ENCODE results near the gene STK38L. TPM values are rescaled to one million over a fixed set of nuclear protein-coding genes. Genes with fewer than 3 reads are reported as not detected.

Gene STK38L
- total RNA-seq (10 to 100 TPM; 46.0 to 49.9 TPM), polyA plus RNA-seq (ENCODE audit: insufficient read length in 2 of 2) (10 to 100 TPM; 22.2 to 35.1 TPM)
- long read RNA-seq, donor 1, full-length matches to known transcripts = 5 of 5 reads
- long read RNA-seq, donor 1, partial matches to known transcripts = 0 of 5 reads
- long read RNA-seq, donor 1, other reads (novel, unspliced or antisense) = 0 of 5 reads
- long read RNA-seq, donor 2, full-length matches to known transcripts = 3 of 3 reads
- long read RNA-seq, donor 2, partial matches to known transcripts = 0 of 3 reads
- long read RNA-seq, donor 2, other reads (novel, unspliced or antisense) = 0 of 3 reads
- long read RNA-seq, donor 3, full-length matches to known transcripts = 3 of 3 reads
- long read RNA-seq, donor 3, partial matches to known transcripts = 0 of 3 reads
- long read RNA-seq, donor 3, other reads (novel, unspliced or antisense) = 0 of 3 reads
- long read RNA-seq, donor 4, full-length matches to known transcripts = 4 of 17 reads
- long read RNA-seq, donor 4, partial matches to known transcripts = 13 of 17 reads
- long read RNA-seq, donor 4, other reads (novel, unspliced or antisense) = 0 of 17 reads

DNA sequence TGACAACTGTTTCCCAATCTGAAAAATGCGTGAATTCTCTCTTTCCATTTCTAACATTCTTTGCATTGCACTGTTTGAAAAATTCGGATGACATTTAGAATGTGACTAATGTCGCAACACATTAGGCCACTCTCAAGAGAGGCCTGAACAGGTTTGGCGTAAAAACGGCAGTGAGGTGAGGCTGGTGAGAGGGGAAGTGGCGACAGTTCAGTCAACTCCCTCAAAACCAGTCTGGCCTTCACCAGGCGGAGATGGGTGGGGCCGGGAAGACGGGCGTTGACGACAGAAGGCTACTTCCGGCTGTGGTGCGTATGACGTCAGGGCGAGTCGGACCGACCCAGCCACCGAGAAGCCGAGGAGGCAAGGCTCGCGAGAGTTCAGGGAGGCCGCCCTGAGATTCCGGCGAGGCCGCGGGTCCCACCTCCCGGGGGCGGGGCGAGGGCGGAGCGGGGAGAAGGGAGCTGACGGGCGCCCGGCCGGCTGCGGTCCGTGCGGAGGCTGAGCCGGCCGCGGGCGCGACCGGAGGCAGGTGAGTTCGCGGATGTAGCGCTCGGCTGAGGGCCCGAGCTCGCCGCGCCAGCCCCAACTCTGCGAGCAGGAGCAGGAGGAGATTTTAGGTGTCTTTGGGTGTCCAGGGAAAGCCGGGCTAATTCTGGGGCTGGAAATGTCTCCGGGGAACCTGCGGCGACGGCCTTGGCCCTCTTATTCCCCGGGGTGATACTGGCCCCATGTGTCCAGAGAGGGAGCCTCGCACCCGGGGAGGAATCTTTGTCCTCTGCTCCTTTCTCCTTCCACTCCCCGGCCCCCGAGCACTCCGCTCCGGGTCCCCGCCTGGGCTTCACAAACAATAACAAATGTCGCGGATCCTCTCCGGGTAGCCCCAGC, at the start of gene STK38L:
Gene STK38L, plus strand, starts transcription at position 483 of the 885 bp plus-strand sequence. CDS start 53,435 bp downstream, outside the sequence.
- Histone ChIP-seq H3K4me1 (ENCODE audit: control insufficient read depth, insufficient read depth, low read length) (peaks cover 3% of the 10 kb centered on the region), H3K9me3 (ENCODE audit: control insufficient read depth, insufficient read depth, low read length) (no peaks in the 10 kb centered on the region), H3K27ac (ENCODE audit: low read depth, low read length) (peak within 1 kb of the TSS; percentile 92), H3K4me3 (ENCODE audit: low read depth, low read length) (peak within 1 kb of the TSS; percentile 76), H3K27me3 (ENCODE audit: control insufficient read depth, insufficient read depth, low read length) (no peaks in the 10 kb centered on the region), H3K36me3 (ENCODE audit: control insufficient read depth, insufficient read depth, low read length) (no peaks in the 10 kb centered on the region)
- WGBS (ENCODE audit: insufficient coverage) = 2% methylated on average over 64 of the region's 69 CpGs
- DNase-seq (ENCODE audit: low read depth in 4 of 6, low spot score in 6 of 6) = peak; percentile 73 to 99 (median 88)

DNA sequence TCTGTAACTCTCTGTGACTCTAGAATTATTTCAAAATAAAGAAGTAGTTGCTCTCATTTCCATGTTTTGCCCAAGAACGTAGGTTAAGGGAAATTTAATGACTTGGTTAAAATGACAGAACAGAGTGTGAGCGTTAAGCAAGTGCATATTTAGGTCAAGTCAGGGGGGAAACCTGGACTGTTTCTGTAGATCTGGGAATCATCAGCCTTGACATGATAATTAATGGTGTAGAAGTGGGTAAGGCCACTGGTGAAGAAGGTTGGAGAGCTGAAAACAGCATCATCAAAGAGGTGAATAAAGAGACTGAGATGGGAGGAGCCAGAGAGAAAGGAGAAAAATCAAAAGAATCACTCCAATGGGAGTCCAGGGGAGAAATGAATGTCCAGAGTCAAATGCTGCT, 49.4 kb upstream of the STK38L start:
- H3K36me3 ChIP-seq (ENCODE audit: control insufficient read depth, insufficient read depth, low read length) = no peaks in the 10 kb centered on the region
- no peak overlapping the region for H3K27ac ChIP-seq (ENCODE audit: low read depth, low read length)
- no peak for DNase-seq (ENCODE audit: low read depth in 4 of 6, low spot score in 6 of 6)
- H3K9me3 ChIP-seq (ENCODE audit: control insufficient read depth, insufficient read depth, low read length) = no peaks in the 10 kb centered on the region
- peaks cover 5% of the 10 kb centered on the region for H3K4me1 ChIP-seq (ENCODE audit: control insufficient read depth, insufficient read depth, low read length)
- 69% methylated on average over 2 of the region's 2 CpGs for WGBS (ENCODE audit: insufficient coverage)
- no peak overlapping the region for H3K4me3 ChIP-seq (ENCODE audit: low read depth, low read length)
- no peaks in the 10 kb centered on the region for H3K27me3 ChIP-seq (ENCODE audit: control insufficient read depth, insufficient read depth, low read length)

DNA sequence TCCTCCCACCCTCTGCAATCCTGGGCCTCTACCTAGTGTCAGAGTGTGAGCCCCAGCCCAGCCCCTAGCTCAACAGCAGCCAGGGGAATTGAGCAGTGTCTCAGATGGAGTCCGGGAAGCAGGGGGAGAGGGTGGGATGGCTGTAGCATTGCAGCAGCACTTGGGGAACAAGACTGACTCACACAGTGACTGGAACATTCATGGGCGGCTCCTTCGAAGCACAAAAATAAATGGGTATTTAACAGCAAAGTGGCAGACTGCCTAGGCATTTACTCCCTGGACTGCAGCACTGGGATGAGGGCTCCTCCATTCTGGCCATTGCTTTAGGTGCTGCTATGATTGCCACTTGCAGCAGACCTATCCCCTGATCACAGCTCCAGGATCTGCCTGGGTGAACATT, 46.0 kb upstream of the STK38L start:
- Histone ChIP-seq H3K27me3 (ENCODE audit: control insufficient read depth, insufficient read depth, low read length) (no peaks in the 10 kb centered on the region), H3K9me3 (ENCODE audit: control insufficient read depth, insufficient read depth, low read length) (no peaks in the 10 kb centered on the region), H3K4me3 (ENCODE audit: low read depth, low read length) (no peak overlapping the region), H3K36me3 (ENCODE audit: control insufficient read depth, insufficient read depth, low read length) (no peaks in the 10 kb centered on the region), H3K27ac (ENCODE audit: low read depth, low read length) (no peak overlapping the region), H3K4me1 (ENCODE audit: control insufficient read depth, insufficient read depth, low read length) (peaks cover 5% of the 10 kb centered on the region)
- WGBS (ENCODE audit: insufficient coverage) = 77% methylated on average over 3 of the region's 3 CpGs
- peak in 2 of 6 donors; percentile 22 to 41 for DNase-seq (ENCODE audit: low read depth in 4 of 6, low spot score in 6 of 6)

DNA sequence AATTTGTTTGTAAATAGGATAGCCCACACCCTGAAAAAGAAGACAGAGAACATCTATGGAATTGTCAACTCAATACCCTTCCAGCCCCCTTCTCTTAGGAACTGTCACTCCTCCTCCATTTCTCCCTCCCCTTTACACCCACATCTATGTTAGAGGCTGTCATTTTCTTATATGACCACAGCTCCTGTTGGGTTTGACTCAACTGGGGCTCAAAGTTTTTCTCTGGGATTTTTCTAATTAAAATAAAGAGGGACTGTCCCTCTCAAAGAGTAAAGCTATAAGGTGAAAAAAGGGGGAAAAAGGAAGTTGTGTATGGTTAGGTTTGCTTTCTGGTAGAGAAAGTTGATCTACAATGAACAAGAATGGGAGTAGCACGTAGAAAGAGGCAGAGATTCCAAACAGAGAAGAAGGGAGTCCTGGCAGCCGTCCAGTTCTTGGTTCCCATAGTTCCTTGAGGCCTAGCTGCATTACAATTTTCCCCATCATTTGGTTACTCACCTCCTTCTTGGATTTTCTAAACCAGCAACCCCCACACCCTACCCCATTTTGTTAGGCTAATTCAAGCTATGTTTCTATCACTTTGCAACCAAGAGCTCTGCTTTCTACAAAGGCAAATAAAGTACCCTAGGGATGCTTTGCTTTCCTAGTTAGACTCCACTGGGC, 44.3 kb upstream of the STK38L start:
- no peaks in the 10 kb centered on the region for H3K9me3 ChIP-seq (ENCODE audit: control insufficient read depth, insufficient read depth, low read length)
- H3K4me3 ChIP-seq (ENCODE audit: low read depth, low read length) = no peak overlapping the region
- 81% methylated on average over 2 of the region's 2 CpGs for WGBS (ENCODE audit: insufficient coverage)
- H3K4me1 ChIP-seq (ENCODE audit: control insufficient read depth, insufficient read depth, low read length) = no peaks in the 10 kb centered on the region
- no peak overlapping the region for H3K27ac ChIP-seq (ENCODE audit: low read depth, low read length)
- H3K36me3 ChIP-seq (ENCODE audit: control insufficient read depth, insufficient read depth, low read length) = no peaks in the 10 kb centered on the region
- no peaks in the 10 kb centered on the region for H3K27me3 ChIP-seq (ENCODE audit: control insufficient read depth, insufficient read depth, low read length)
- DNase-seq (ENCODE audit: low read depth in 4 of 6, low spot score in 6 of 6) = no peak

DNA sequence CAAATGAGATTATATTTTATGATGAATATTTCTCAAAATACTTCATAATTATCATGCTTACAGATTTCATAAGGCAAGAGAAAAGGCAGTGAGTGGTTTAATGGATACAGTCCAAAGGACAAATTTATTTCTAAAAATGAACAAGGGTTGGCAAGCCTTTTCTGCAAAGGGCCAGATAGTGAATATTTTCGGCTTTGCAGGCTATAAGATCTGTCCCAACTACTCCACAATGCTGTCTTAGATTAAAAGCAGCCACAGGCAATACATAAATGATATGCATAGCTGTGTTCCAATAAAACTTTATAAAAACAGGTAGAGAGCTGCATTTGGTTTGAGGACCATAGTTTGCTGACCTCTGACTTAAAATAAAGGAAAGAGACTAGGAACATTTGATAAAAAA, 42.9 kb upstream of the STK38L start:
- DNase-seq (ENCODE audit: low read depth in 4 of 6, low spot score in 6 of 6) = no peak
- H3K27ac ChIP-seq (ENCODE audit: low read depth, low read length) = no peak overlapping the region
- no CpG with 5 or more reads among the region's 1 CpG for WGBS (ENCODE audit: insufficient coverage)

DNA sequence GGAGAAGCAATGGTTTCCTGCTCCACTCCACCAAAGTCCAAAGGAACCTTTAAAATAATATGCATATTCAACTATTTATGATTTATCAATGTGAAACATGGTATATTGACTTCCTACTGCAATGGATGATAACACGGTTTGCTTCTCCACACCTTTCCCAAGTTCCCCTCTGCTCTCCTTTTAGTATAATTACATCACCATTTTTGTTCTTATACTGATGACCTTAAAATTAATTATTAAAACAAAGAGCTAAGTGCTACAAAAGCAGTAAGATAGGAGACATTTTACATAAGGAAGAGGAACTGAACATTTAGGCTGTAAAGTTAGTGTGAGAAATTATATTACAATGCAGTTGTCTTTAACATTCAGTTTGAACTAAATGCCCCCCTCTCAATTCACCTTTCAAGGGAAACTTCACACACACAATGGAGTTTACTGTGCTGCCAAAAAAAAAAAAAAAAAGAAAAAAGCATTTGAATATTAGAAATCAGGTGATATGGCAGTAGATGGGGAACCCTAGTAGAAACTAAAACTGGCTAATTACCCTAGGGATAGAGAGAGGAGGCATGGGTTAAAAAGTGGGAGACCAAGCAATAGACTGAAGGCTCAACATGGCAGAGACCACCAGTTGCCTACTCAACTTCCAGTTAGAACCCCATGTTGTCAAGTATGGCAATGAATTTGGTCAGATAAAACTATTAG, 37.1 kb upstream of the STK38L start:
- no peaks in the 10 kb centered on the region for H3K4me1 ChIP-seq (ENCODE audit: control insufficient read depth, insufficient read depth, low read length)
- no peaks in the 10 kb centered on the region for H3K27me3 ChIP-seq (ENCODE audit: control insufficient read depth, insufficient read depth, low read length)
- no peak overlapping the region for H3K27ac ChIP-seq (ENCODE audit: low read depth, low read length)
- DNase-seq (ENCODE audit: low read depth in 4 of 6, low spot score in 6 of 6) = no peak
- H3K9me3 ChIP-seq (ENCODE audit: control insufficient read depth, insufficient read depth, low read length) = no peaks in the 10 kb centered on the region
- H3K36me3 ChIP-seq (ENCODE audit: control insufficient read depth, insufficient read depth, low read length) = no peaks in the 10 kb centered on the region
- no CpG with 5 or more reads among the region's 1 CpG for WGBS (ENCODE audit: insufficient coverage)
- H3K4me3 ChIP-seq (ENCODE audit: low read depth, low read length) = no peak overlapping the region

More for the DNA sequence above, 42.9 kb upstream of the STK38L start:
- Histone ChIP-seq H3K4me3 (ENCODE audit: low read depth, low read length) (no peak overlapping the region), H3K4me1 (ENCODE audit: control insufficient read depth, insufficient read depth, low read length) (no peaks in the 10 kb centered on the region), H3K27me3 (ENCODE audit: control insufficient read depth, insufficient read depth, low read length) (no peaks in the 10 kb centered on the region), H3K36me3 (ENCODE audit: control insufficient read depth, insufficient read depth, low read length) (no peaks in the 10 kb centered on the region), H3K9me3 (ENCODE audit: control insufficient read depth, insufficient read depth, low read length) (no peaks in the 10 kb centered on the region)

DNA sequence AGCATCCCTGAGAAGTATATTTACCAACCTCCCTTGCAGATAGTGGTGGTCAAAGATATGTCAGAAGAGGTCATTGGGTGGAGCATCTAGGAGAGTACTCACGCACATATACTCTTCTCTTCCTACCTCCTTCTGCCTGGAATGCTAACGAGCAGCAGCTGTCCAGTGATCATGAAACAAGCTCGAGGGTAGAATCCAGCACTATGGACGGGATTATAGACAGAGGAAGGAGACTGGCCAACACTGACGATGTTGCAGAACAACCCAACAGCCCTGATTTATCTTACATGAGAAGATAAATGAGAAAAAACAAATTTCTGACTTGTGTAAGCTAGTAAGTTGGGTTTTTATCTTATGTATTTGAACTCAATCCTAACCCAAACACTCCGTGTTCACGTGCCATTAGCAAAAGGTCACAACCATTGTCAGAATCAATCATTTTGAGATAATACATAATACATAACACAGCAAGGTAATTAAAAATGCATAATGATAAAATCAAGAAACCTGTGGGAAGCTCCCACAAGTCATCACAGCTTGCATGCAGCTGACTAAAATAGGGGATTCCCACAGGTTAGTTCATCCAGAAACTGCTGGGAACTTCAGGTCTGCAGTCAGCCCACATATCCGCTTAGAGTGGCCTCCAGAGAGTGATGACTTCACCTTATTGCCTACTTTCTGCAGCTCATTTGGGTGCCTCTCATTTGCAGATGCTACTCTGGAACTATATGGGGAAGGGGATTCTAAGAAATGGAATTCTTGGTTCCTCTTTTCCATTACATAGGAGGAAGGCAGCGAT, 36.3 kb upstream of the STK38L start:
- Histone ChIP-seq H3K27ac (ENCODE audit: low read depth, low read length) (no peak overlapping the region), H3K27me3 (ENCODE audit: control insufficient read depth, insufficient read depth, low read length) (no peaks in the 10 kb centered on the region), H3K4me3 (ENCODE audit: low read depth, low read length) (no peak overlapping the region), H3K36me3 (ENCODE audit: control insufficient read depth, insufficient read depth, low read length) (no peaks in the 10 kb centered on the region), H3K9me3 (ENCODE audit: control insufficient read depth, insufficient read depth, low read length) (no peaks in the 10 kb centered on the region), H3K4me1 (ENCODE audit: control insufficient read depth, insufficient read depth, low read length) (no peaks in the 10 kb centered on the region)
- WGBS (ENCODE audit: insufficient coverage) = no CpG with 5 or more reads among the region's 9 CpGs
- DNase-seq (ENCODE audit: low read depth in 4 of 6, low spot score in 6 of 6) = no peak

DNA sequence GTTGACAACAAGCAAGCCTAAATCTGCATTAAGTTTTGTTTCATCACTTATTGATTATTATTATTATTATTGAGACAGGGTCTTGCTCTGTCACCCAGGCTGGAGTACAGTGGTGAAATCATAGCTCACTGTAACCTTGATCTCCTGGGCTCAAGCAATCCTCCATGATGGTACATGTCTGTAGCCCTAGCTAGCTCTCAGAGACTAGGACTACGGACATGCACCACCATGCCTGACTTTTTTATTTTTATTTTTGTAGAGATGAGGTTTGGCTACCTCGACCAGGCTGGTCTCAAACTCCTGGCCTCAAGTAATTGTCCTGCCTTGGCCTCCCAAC, 35.7 kb upstream of the STK38L start:
- no CpG with 5 or more reads among the region's 2 CpGs for WGBS (ENCODE audit: insufficient coverage)
- Histone ChIP-seq H3K27ac (ENCODE audit: low read depth, low read length) (no peak overlapping the region), H3K27me3 (ENCODE audit: control insufficient read depth, insufficient read depth, low read length) (no peaks in the 10 kb centered on the region)

More for the DNA sequence above, 35.7 kb upstream of the STK38L start:
- no peaks in the 10 kb centered on the region for H3K36me3 ChIP-seq (ENCODE audit: control insufficient read depth, insufficient read depth, low read length)
- no peak for DNase-seq (ENCODE audit: low read depth in 4 of 6, low spot score in 6 of 6)
- H3K4me1 ChIP-seq (ENCODE audit: control insufficient read depth, insufficient read depth, low read length) = no peaks in the 10 kb centered on the region
- no peak overlapping the region for H3K4me3 ChIP-seq (ENCODE audit: low read depth, low read length)
- no peaks in the 10 kb centered on the region for H3K9me3 ChIP-seq (ENCODE audit: control insufficient read depth, insufficient read depth, low read length)

All from spinal cord (tissue), 10 donors.